Caco-2 (cell line): ENCODE measurements around the gene MYO7A. TPM values are rescaled to one million over a fixed set of nuclear protein-coding genes. Genes with fewer than 3 reads are reported as not detected.
"Not testable (repeated sequence)": the region's sequence is repeated elsewhere in the genome, so short reads cannot be mapped to it uniquely, and the experiment has no call there.

Experiments
- BruUV-seq: library from RNA; stranded (reverse); fragments of 400-500 nt; replicated peaks from 2 replicates; lab custom pipeline; 2021; lab: Mats Ljungman, UMichigan
- CTCF ChIA-PET: fragments of 300-600 bp; sonication (Branson Sonifier 250); formaldehyde crosslinking; loops from one replicate; lab custom pipeline; 2022; ENCODE audit warnings: antibody characterized with exemption; lab: Charles Lee
- POLR2A ChIA-PET: fragments of 300-600 bp; sonication (Branson Sonifier 250); formaldehyde crosslinking; loops from one replicate; lab custom pipeline; 2022; ENCODE audit warnings: antibody characterized with exemption; lab: Charles Lee
- DNase-seq, 2 experiments: peaks; one replicate each; pipeline versions ENCODE4 v3.0.0 to v3.0.0-alpha.2; 2020 to 2022
- H3K27me3 ChIP-seq: replicated peaks from 2 replicates; pipeline ENCODE4 v1.6.0; 2011; ENCODE audit warnings: low read length; ENCODE audit not compliant: control insufficient read depth, insufficient read depth
- H3K36me3 ChIP-seq: 2 replicates; pipeline ENCODE4 v1.5.1; 2011; ENCODE audit warnings: low read length; ENCODE audit not compliant: control insufficient read depth, insufficient read depth
- H3K4me1 ChIP-seq: fragments of 250-450 bp; sonication (Bioruptor Pico); 2 replicates; pipeline ENCODE4 v1.5.1; 2020; ENCODE audit warnings: mild to moderate bottlenecking
- H3K4me3 ChIP-seq: 2 replicates; pipeline ENCODE4 v1.5.1; 2011; ENCODE audit warnings: low read depth, mild to moderate bottlenecking, control low read depth, low read length
- H3K9me3 ChIP-seq: fragments of 250-450 bp; sonication (Bioruptor Pico); 2 replicates; pipeline ENCODE4 v1.5.1; 2020; ENCODE audit warnings: mild to moderate bottlenecking, moderate library complexity
- H3K27ac Mint-ChIP-seq: one replicate; pipeline ENCODE4 v1.8.0; 2022; ENCODE audit warnings: mixed read lengths; ENCODE audit not compliant: unreplicated experiment
- H3K27me3 Mint-ChIP-seq: one replicate; pipeline ENCODE4 v1.8.0; 2022; ENCODE audit warnings: mixed read lengths; ENCODE audit not compliant: insufficient read depth, unreplicated experiment
- H3K36me3 Mint-ChIP-seq: one replicate; pipeline ENCODE4 v1.8.0; 2022; ENCODE audit warnings: mild to moderate bottlenecking, mixed read lengths; ENCODE audit not compliant: insufficient read depth, unreplicated experiment
- H3K4me1 Mint-ChIP-seq: one replicate; pipeline ENCODE4 v1.8.0; 2022; ENCODE audit warnings: low read depth, mixed read lengths; ENCODE audit not compliant: unreplicated experiment
- H3K4me3 Mint-ChIP-seq: one replicate; pipeline ENCODE4 v1.8.0; 2022; ENCODE audit warnings: mild to moderate bottlenecking, moderate library complexity, mixed read lengths; ENCODE audit not compliant: unreplicated experiment
- H3K9me3 Mint-ChIP-seq: one replicate; pipeline ENCODE4 v1.8.0; 2022; ENCODE audit warnings: mixed read lengths; ENCODE audit not compliant: unreplicated experiment
- intact Hi-C: fragments of 100-400 bp; cut with micrococcal nuclease; formaldehyde crosslinking; loops from one replicate; pipeline ENCODE4 v1.10.0; 2022; ENCODE audit not compliant: unreplicated experiment
- total RNA-seq: library from RNA; stranded (reverse); gene quantifications from 2 replicates; pipeline ENCODE4 v1.2.3, GENCODE V29; 2022
- TF ChIP-seq, protein P1 (sequence below), 2 experiments: fragments of 200-600 bp in 1 of 2; IDR thresholded peaks; 1 replicate in 1 of 2; 2 replicates in 1 of 2; pipeline versions ENCODE4 v1.5.1 to v1.8.0; 2011 to 2022; ENCODE audit warnings: antibody characterized with exemption in 1 of 2, control low read depth in 1 of 2, inconsistent platforms in 1 of 2, low read depth in 1 of 2, low read length in 1 of 2, mild to moderate bottlenecking in 1 of 2, moderate library complexity in 1 of 2; ENCODE audit not compliant: insufficient read depth in 1 of 2, severe bottlenecking in 1 of 2, unreplicated experiment in 1 of 2

The MYO7A gene
- total RNA-seq, 1 experiment from 2014 or later, result 8.9 TPM

DNA sequence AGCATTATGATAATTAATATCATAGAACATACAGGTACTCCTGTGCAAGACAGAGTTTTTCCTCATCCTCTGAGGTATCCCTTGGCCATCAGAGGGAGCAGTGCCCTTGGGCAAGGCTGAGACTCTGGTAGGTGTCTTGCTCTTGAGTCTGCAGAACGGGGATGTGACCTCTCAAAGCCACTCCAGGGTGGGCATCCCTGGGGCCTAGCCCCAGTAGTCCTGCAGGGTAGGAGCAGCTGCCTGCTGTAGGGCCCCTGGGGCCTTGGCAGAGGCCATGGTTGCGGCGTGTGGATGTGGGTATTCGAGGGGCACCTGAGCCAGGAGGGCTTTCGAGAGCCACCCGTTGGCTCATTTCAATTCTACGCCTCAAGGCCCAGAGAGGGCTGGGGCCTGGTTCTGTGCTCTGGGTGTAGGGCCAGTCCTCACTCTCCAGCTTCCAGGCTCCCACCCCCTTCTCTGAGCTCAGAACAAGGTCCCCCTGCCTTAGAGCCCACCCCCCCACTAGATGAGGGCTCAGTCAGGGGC is 33.1 kb upstream of the MYO7A start:
- Histone ChIP-seq H3K27me3 (no peaks in the 10 kb centered on the region), H3K9me3 (no peaks in the 10 kb centered on the region), H3K4me3 (no peak overlapping the region), H3K4me1 (0 out of 2 replicates have a peak, but pooled peaks cover 6% of the 10 kb centered on the region), H3K36me3 (no peaks in the 10 kb centered on the region; the same call in 1 of the 2 replicates)
- BruUV-seq, result no TSS peak
- Mint-ChIP-seq H3K27ac (no peak overlapping the region), H3K9me3 (no peaks in the 10 kb centered on the region), H3K4me1 (peaks cover 7% of the 10 kb centered on the region), H3K36me3 (peaks cover 7% of the 10 kb centered on the region), H3K4me3 (no peak overlapping the region), H3K27me3 (no peaks in the 10 kb centered on the region)
- ChIA-PET POLR2A (no interaction called here), CTCF (interaction anchor here (0.7 to 2.3 kb wide), 5 partner anchors 8 to 168 kb away, joined by 3 to 5 read pairs (median 4); no protein-coding TSS in a partner anchor)
- intact Hi-C loops, result loop anchor here (5.0 kb wide), 1 partner anchor 363 kb away; no protein-coding TSS in a partner anchor
- no peak for DNase-seq
- TF ChIP-seq, protein P1, sequence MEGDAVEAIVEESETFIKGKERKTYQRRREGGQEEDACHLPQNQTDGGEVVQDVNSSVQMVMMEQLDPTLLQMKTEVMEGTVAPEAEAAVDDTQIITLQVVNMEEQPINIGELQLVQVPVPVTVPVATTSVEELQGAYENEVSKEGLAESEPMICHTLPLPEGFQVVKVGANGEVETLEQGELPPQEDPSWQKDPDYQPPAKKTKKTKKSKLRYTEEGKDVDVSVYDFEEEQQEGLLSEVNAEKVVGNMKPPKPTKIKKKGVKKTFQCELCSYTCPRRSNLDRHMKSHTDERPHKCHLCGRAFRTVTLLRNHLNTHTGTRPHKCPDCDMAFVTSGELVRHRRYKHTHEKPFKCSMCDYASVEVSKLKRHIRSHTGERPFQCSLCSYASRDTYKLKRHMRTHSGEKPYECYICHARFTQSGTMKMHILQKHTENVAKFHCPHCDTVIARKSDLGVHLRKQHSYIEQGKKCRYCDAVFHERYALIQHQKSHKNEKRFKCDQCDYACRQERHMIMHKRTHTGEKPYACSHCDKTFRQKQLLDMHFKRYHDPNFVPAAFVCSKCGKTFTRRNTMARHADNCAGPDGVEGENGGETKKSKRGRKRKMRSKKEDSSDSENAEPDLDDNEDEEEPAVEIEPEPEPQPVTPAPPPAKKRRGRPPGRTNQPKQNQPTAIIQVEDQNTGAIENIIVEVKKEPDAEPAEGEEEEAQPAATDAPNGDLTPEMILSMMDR (IDR thresholded peaks at IDR 0.05; ENCODE audit: insufficient read depth in 1 of 2, low read depth in 1 of 2, low read length in 1 of 2, severe bottlenecking in 1 of 2, unreplicated experiment in 1 of 2), result no peak

DNA sequence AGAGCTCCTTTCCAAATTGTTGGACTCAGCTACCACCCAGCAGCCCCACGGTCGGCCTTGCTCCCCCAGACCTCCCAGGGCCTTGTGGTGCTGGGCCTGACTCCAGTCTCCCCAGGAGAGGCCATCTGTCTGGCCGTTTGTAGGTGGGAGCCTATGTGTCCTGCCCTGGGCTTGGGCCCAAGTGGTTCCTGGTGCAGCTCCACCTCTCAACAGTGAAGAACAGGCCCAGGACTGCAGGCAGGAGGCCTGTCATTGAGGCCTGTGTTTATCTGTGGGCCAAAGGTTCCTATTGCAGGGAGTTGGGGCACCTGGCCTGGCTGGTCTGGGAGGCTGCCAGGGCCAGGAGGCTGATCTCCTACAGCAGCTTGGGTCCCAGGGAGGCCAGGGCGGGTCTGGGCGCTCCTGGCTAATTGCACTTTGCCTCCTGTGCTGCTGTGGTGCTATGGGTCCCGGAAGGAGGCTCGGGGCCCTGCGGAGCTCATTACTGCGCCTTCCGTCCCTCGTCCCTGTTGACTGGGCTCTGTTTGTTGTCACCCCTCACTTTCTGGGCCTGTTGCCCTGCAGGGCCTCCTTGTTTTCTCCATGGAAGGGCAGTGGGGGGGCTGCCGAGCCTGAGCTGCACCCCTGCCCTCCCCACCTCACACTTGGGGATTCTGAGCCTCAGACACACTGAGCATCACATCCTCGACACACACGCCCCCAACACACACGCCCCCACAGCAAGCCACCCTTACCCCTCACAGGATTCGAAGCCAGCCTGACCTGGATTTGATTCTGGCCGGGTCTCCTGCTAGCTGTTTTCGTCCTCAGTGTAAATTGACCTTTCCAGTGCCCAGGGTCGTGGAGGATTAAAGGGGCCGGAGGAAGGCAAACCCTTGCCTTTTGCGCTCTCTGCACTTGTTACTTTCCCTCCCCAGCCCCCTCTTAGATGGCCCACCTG is 32.2 kb upstream of the MYO7A start:
- no TSS peak for BruUV-seq
- Mint-ChIP-seq H3K4me1 (peaks cover 5% of the 10 kb centered on the region), H3K36me3 (peaks cover 7% of the 10 kb centered on the region), H3K27me3 (no peaks in the 10 kb centered on the region), H3K4me3 (no peak overlapping the region), H3K27ac (no peak overlapping the region), H3K9me3 (no peaks in the 10 kb centered on the region)
- H3K27me3 ChIP-seq, result no peaks in the 10 kb centered on the region
- H3K36me3 ChIP-seq, result no peaks in the 10 kb centered on the region; the same call in 1 of the 2 replicates
- H3K9me3 ChIP-seq, result no peaks in the 10 kb centered on the region
- H3K4me1 ChIP-seq, result 0 out of 2 replicates have a peak, but pooled peaks cover 5% of the 10 kb centered on the region
- TF ChIP-seq, protein P1 (IDR thresholded peaks at IDR 0.05; ENCODE audit: insufficient read depth in 1 of 2, low read depth in 1 of 2, low read length in 1 of 2, severe bottlenecking in 1 of 2, unreplicated experiment in 1 of 2), result no peak
- H3K4me3 ChIP-seq, result no peak overlapping the region
- intact Hi-C loops, result no loop called here
- ChIA-PET POLR2A (interaction anchor here (0.6 kb wide), 1 partner anchor 59 kb away, joined by 3 read pairs; no protein-coding TSS in a partner anchor), CTCF (interaction anchor here (0.7 to 2.3 kb wide), 8 partner anchors 9 to 167 kb away, joined by 3 to 5 read pairs (median 4); partner anchors contain the start of gene MYO7A)
- DNase-seq, result no peak

DNA sequence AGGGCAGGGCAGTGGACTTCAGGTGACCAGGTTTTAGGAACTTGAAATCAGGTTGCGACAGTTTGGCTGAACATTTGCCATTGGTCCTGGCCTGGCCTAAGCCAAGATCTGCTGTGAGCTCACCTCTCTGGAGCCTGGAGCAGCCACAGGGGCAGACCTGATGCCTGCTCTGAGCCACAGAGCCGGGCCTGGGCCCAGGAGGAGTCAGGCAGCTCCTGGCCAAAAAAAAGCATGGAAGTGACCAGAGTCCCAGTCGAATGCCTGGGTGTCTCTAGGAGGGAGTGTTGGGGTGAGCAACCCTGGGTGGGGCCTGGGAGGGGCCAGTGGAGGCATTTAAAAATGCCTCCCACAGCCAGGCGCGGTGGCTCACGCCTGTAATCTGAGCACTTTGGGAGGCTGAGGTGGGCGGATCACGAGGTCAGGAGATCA is 31.4 kb upstream of the MYO7A start:
- no peaks in the 10 kb centered on the region for H3K27me3 Mint-ChIP-seq
- no peaks in the 10 kb centered on the region for H3K9me3 ChIP-seq
- no peaks in the 10 kb centered on the region for H3K27me3 ChIP-seq
- H3K4me1 ChIP-seq, result 0 out of 2 replicates have a peak, but pooled peaks cover 3% of the 10 kb centered on the region
- no peak for DNase-seq
- H3K4me3 Mint-ChIP-seq, result no peak overlapping the region
- CTCF ChIA-PET, result interaction anchor here (0.7 to 2.3 kb wide), 4 partner anchors 34 to 464 kb away, joined by 4 to 5 read pairs (median 4); no protein-coding TSS in a partner anchor
- no TSS peak for BruUV-seq
- POLR2A ChIA-PET, result no interaction called here
- TF ChIP-seq, protein P1 (IDR thresholded peaks at IDR 0.05; ENCODE audit: insufficient read depth in 1 of 2, low read depth in 1 of 2, low read length in 1 of 2, severe bottlenecking in 1 of 2, unreplicated experiment in 1 of 2), result no peak
- no peaks in the 10 kb centered on the region for H3K9me3 Mint-ChIP-seq
- H3K4me1 Mint-ChIP-seq, result no peaks in the 10 kb centered on the region
- no peak overlapping the region for H3K4me3 ChIP-seq
- H3K36me3 ChIP-seq, result no peaks in the 10 kb centered on the region; the same call in 1 of the 2 replicates
- H3K36me3 Mint-ChIP-seq, result peaks cover 7% of the 10 kb centered on the region
- H3K27ac Mint-ChIP-seq, result no peak overlapping the region
- intact Hi-C loops, result no loop called here

DNA sequence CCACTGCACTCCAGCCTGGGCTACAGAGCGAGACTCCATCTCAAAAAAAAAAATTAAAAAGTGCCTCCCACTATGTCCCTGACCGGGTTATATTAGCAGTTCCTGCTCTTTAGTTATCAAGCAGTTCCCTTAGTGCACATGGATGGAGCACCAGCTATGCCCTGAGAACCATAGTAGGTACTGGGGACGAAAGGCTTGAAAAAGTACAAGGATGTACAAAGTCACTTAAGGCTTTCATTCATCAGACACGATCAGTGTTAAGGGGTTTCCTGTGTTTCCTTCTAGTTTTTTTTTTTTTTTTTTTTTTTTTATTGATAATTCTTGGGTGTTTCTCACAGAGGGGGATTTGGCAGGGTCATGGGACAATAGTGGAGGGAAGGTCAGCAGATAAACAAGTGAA is 30.9 kb upstream of the MYO7A start:
- CTCF ChIA-PET, result interaction anchor here (0.7 to 1.4 kb wide), 2 partner anchors 49 to 464 kb away, joined by 4 read pairs; no protein-coding TSS in a partner anchor
- H3K36me3 ChIP-seq, POLR2A ChIA-PET, H3K4me3 ChIP-seq, H3K4me1 Mint-ChIP-seq, H3K4me3 Mint-ChIP-seq, H3K9me3 Mint-ChIP-seq, intact Hi-C loops, H3K36me3 Mint-ChIP-seq, H3K27ac Mint-ChIP-seq, BruUV-seq, H3K4me1 ChIP-seq, H3K27me3 Mint-ChIP-seq, H3K27me3 ChIP-seq, DNase-seq, H3K9me3 ChIP-seq: not testable (repeated sequence)
